HCT116 (cell line): ENCODE results near the gene EPRS1.

Experiments used
- CTCF ChIP-seq, 3 experiments: fragments of 200-600 bp in 1 of 3; sonication (generic) in 1 of 3; IDR thresholded peaks in 2 of 3; conservative IDR thresholded peaks in 1 of 3; 2 replicates each; pipeline ENCODE4 v1.5.1; 2012 to 2017; ENCODE audit warnings: low read depth in 2 of 3, low read length in 2 of 3, antibody characterized with exemption in 1 of 3, borderline replicate concordance in 1 of 3, control low read depth in 1 of 3, mild to moderate bottlenecking in 1 of 3, mixed read lengths in 1 of 3, mixed run types in 1 of 3, moderate library complexity in 1 of 3; ENCODE audit not compliant: insufficient read depth in 1 of 3
- EGR1 ChIP-seq: IDR thresholded peaks from 2 replicates; pipeline ENCODE4 v1.6.1; 2012; ENCODE audit warnings: low read depth
- EZH2 ChIP-seq: fragments of 200-600 bp; sonication (generic); IDR thresholded peaks from 2 replicates; pipeline ENCODE4 v1.6.1; 2017; ENCODE audit warnings: antibody characterized with exemption, mixed run types
- POLR2A ChIP-seq: IDR thresholded peaks from 2 replicates; pipeline ENCODE4 v1.7.0; 2011; ENCODE audit warnings: borderline replicate concordance; ENCODE audit not compliant: insufficient read depth, insufficient read length; ENCODE audit errors: extremely low read depth
- POLR2AphosphoS5 ChIP-seq: IDR thresholded peaks from 2 replicates; pipeline ENCODE4 v1.6.1; 2011; ENCODE audit warnings: mild to moderate bottlenecking, low read depth, low read length, moderate library complexity
- RAD21 ChIP-seq: IDR thresholded peaks from 2 replicates; pipeline ENCODE4 v1.6.1; 2012; ENCODE audit warnings: low read depth, mild to moderate bottlenecking
- REST ChIP-seq: IDR thresholded peaks from 2 replicates; pipeline ENCODE4 v1.6.1; 2012; ENCODE audit warnings: low read depth
- ZNF274 ChIP-seq: fragments of 200-500 bp; sonication (Bioruptor generic); IDR thresholded peaks from 2 replicates; pipeline ENCODE4 v1.6.1; 2014; ENCODE audit warnings: mild to moderate bottlenecking, low read depth, low read length, inconsistent platforms

GRCh38 chr1:220044678-220045355, 1.5 kb downstream of the EPRS1 start:
- TF ChIP-seq CTCF (IDR thresholded peaks at IDR 0.05 in 2 of 3, conservative IDR thresholded peaks at IDR 0.05 in 1 of 3; ENCODE audit: borderline replicate concordance in 1 of 3, insufficient read depth in 1 of 3, low read depth in 2 of 3, low read length in 2 of 3) (no peak), EZH2 (no peak), ZNF274 (no peak), POLR2AphosphoS5 (no peak), EGR1 (no peak), POLR2A (no peak), RAD21 (no peak), REST (no peak)
